HUES6 (cell line): ENCODE measurements around the gene CTU2.

ENCODE experiments used
- H3K27ac ChIP-seq: 2 replicates; pipeline ENCODE4 v1.7.0; 2013; ENCODE audit warnings: low read depth, mild to moderate bottlenecking, low read length, inconsistent platforms
- H3K27me3 ChIP-seq: 2 replicates; pipeline ENCODE4 v1.6.1; 2013; ENCODE audit warnings: low read length; ENCODE audit not compliant: control insufficient read depth, insufficient read depth
- H3K36me3 ChIP-seq: 2 replicates; pipeline ENCODE4 v1.6.1; 2013; ENCODE audit warnings: low read length; ENCODE audit not compliant: control insufficient read depth, insufficient read depth
- H3K4me1 ChIP-seq: 2 replicates; pipeline ENCODE4 v1.6.1; 2013; ENCODE audit warnings: low read length; ENCODE audit not compliant: control insufficient read depth, insufficient read depth
- H3K4me3 ChIP-seq: 2 replicates; pipeline ENCODE4 v1.5.1; 2013; ENCODE audit warnings: low read depth, low read length
- H3K9ac ChIP-seq: one replicate; pipeline ENCODE4 v1.6.1; 2013; ENCODE audit warnings: mild to moderate bottlenecking, low read length
- H3K9me3 ChIP-seq: 2 replicates; pipeline ENCODE4 v1.6.1; 2013; ENCODE audit warnings: low read depth, low read length; ENCODE audit not compliant: control insufficient read depth, insufficient read depth

Gene CTU2

DNA sequence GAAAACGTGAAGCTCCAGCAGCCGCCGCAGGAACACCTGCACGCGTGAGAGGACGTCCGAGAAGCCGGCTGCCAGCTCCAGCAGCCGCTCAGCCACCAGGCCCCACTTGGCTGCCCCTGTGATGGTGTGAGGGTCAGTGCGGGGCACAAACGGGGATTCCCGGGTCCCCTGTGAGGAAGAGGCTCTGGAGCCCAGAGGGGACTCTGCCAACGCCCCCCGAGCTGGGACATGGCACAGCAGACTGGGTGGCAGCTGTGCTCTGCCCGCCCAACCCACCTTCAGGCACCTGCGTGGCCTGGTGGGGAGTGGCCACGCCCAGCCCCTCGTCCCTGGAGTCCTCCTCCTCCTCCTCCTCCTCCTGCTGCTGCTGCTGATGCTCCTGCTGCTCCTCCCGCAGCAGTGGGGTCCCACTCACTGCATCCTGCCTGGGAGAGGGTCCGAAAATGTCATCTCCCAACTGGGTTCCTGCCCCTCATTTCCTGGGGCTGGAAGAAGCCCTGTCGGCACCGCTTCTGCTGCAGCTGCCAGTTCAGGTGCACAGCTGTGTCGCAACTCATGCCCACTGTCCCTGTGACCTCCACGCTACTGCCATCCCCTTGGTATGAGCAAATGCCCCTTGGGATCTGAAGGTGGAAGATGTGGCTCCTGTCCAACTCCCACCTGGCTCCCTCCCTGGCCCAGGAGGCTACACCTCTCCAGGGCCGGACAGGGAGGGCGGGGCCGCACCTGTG lies 27.5 kb downstream of the CTU2 start:
- Histone ChIP-seq H3K4me1 (peaks cover 5% of the 10 kb centered on the region; the same call in 1 of the 2 replicates), H3K4me3 (no peak overlapping the region), H3K9ac (no peak overlapping the region), H3K27ac (no peak overlapping the region), H3K27me3 (peaks cover 11% of the 10 kb centered on the region; the same call in 1 of the 2 replicates), H3K9me3 (no peaks in the 10 kb centered on the region), H3K36me3 (peaks cover 10% of the 10 kb centered on the region; the same call in 1 of the 2 replicates)

GRCh38 chr16:88734361-88734728 lies 28.0 kb downstream of the CTU2 start:
- H3K27ac ChIP-seq = no peak overlapping the region
- no peak overlapping the region for H3K4me3 ChIP-seq
- peaks cover 5% of the 10 kb centered on the region; the same call in 1 of the 2 replicates for H3K4me1 ChIP-seq
- peaks cover 11% of the 10 kb centered on the region; the same call in 1 of the 2 replicates for H3K27me3 ChIP-seq
- H3K9me3 ChIP-seq = no peaks in the 10 kb centered on the region
- H3K36me3 ChIP-seq = peaks cover 10% of the 10 kb centered on the region; the same call in 1 of the 2 replicates
- no peak overlapping the region for H3K9ac ChIP-seq

DNA sequence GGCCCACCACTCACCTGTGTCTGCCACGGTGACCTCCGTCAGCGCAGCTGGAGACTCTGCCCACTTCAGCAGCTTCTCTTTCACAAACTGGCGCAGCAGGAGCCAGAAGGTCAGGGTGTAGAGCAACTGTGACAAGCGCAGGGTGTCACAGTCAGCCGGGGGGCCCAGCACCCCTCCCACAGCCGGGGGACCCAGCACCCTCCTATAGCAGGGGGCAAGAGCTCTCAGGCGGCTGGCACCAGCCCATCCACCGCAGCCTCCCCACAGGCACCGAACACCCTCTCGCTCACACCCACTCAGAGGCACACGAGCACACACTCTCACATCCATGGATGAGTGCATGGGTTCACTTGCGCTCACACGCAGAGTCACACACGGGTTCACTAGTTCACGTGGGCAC lies 28.8 kb downstream of the CTU2 start:
- peaks cover 5% of the 10 kb centered on the region; the same call in 1 of the 2 replicates for H3K4me1 ChIP-seq
- H3K4me3 ChIP-seq = no peak overlapping the region
- peaks cover 11% of the 10 kb centered on the region; the same call in 1 of the 2 replicates for H3K27me3 ChIP-seq
- no peak overlapping the region for H3K9ac ChIP-seq
- no peaks in the 10 kb centered on the region for H3K9me3 ChIP-seq
- H3K27ac ChIP-seq = no peak overlapping the region
- H3K36me3 ChIP-seq = peaks cover 10% of the 10 kb centered on the region; the same call in 1 of the 2 replicates

GRCh38 chr16:88735616-88736015 lies 29.3 kb downstream of the CTU2 start:
- no peak overlapping the region for H3K27ac ChIP-seq
- no peak overlapping the region for H3K4me3 ChIP-seq
- H3K9me3 ChIP-seq = no peaks in the 10 kb centered on the region
- peaks cover 11% of the 10 kb centered on the region; the same call in 1 of the 2 replicates for H3K27me3 ChIP-seq
- peaks cover 13% of the 10 kb centered on the region; the same call in 1 of the 2 replicates for H3K36me3 ChIP-seq
- peaks cover 5% of the 10 kb centered on the region; the same call in 1 of the 2 replicates for H3K4me1 ChIP-seq
- H3K9ac ChIP-seq = no peak overlapping the region

DNA sequence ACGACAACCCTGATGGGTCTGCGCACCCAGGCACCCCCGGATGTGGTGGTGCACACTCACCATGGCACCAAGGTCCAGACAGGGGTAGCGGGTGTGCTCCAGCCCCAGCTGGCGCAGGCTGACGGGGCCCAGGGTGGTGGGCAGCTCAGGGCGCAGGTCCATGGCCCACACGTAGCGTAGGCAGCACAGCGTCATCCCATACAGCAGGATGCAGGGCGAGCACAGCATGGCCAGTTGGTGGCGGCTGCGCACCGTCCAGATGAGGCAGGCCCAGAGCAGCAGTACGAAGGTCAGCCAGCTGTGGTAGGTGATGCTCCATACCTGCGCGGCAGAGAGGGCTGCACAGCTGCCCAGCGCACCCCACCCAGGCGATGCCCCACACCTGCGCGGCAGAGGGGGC lies 29.8 kb downstream of the CTU2 start:
- H3K4me1 ChIP-seq = peaks cover 5% of the 10 kb centered on the region; the same call in 1 of the 2 replicates
- no peak overlapping the region for H3K27ac ChIP-seq
- peaks cover 13% of the 10 kb centered on the region; the same call in 1 of the 2 replicates for H3K36me3 ChIP-seq
- no peaks in the 10 kb centered on the region for H3K9me3 ChIP-seq
- no peak overlapping the region for H3K4me3 ChIP-seq
- peaks cover 11% of the 10 kb centered on the region; the same call in 1 of the 2 replicates for H3K27me3 ChIP-seq
- no peak overlapping the region for H3K9ac ChIP-seq

DNA sequence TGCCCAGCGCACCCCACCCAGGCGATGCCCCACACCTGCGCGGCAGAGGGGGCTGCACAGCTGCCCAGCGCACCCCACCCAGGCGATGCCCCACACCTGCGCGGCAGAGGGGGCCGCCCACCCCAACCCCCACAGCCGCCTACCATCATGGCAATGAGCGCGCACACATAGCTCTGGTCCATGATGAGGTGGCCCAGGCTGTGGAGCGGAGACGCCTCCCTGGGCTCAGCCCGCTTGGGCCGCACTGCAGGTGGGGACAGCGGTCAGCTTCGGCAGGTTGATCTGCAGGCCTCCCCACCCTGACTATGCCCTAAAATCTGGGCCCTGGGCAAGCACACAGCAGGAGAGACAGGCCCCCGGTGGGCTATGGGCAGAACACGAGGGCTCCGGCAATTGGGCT lies 30.2 kb downstream of the CTU2 start:
- H3K9ac ChIP-seq = no peak overlapping the region
- no peak overlapping the region for H3K4me3 ChIP-seq
- H3K4me1 ChIP-seq = peaks cover 5% of the 10 kb centered on the region; the same call in 1 of the 2 replicates
- no peaks in the 10 kb centered on the region for H3K9me3 ChIP-seq
- no peak overlapping the region for H3K27ac ChIP-seq
- peaks cover 11% of the 10 kb centered on the region; the same call in 1 of the 2 replicates for H3K27me3 ChIP-seq
- H3K36me3 ChIP-seq = peaks cover 13% of the 10 kb centered on the region; the same call in 1 of the 2 replicates

- Histone ChIP-seq H3K36me3 (peaks cover 13% of the 10 kb centered on the region; the same call in 1 of the 2 replicates), H3K9ac (no peak overlapping the region), H3K27me3 (peaks cover 11% of the 10 kb centered on the region; the same call in 1 of the 2 replicates), H3K9me3 (no peaks in the 10 kb centered on the region), H3K4me3 (no peak overlapping the region), H3K27ac (no peak overlapping the region), H3K4me1 (peaks cover 5% of the 10 kb centered on the region; the same call in 1 of the 2 replicates)
Measured at GRCh38 chr16:88737298-88738150, 31.2 kb downstream of the CTU2 start.

DNA sequence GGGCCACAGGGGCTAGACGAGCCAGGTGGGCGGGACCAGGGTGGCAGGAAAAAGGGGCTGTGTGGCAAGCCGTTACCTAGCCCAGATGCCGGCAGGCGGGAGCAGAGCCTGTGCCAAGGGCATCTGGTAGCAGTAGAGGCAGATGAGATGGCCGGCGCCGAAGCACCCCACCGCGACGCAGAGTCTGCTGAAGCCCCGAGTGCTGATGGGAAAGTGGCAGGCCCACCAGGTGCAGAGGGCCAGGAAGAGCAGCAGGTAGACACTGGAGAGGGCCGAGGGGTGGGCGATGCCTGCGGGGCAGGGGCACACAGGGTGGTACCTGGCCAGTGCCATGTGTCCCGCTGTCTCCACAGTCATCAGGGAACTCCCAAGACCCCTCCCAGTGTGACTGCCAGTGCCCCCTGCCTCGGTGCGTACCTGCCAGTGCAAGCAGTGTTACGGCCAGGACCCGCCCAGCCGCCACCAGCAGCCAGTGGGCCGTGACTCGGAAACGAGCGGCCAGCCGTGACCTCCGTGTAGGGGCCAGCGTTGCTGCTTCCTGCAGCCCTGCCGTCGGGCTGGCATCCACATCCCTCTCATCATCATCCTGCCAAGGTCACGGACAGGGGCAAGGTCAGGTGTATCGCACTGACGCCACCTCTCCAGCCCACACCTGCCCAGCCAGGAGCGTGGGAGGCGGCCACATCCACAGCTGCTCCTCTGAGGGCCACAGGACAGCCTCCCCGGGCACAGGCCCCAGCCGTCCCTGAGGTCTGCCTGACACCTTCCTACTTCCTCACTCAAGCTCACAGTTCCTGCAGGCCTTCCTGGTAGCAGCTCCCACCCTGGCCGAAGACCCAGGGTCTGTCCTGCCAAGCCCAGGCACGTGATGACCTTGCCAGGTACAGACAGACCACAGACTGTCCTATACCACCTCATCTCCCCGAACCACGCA lies 32.1 kb downstream of the CTU2 start:
- Histone ChIP-seq H3K4me3 (no peak overlapping the region), H3K27me3 (peaks cover 11% of the 10 kb centered on the region; the same call in 1 of the 2 replicates), H3K9ac (no peak overlapping the region), H3K36me3 (peaks cover 13% of the 10 kb centered on the region; the same call in 1 of the 2 replicates), H3K9me3 (no peaks in the 10 kb centered on the region), H3K4me1 (peaks cover 5% of the 10 kb centered on the region; the same call in 1 of the 2 replicates), H3K27ac (no peak overlapping the region)

GRCh38 chr16:88739139-88739976 lies 33.1 kb downstream of the CTU2 start:
- H3K4me3 ChIP-seq = no peak overlapping the region
- H3K36me3 ChIP-seq = peaks cover 9% of the 10 kb centered on the region; the same call in 1 of the 2 replicates
- H3K27me3 ChIP-seq = peaks cover 13% of the 10 kb centered on the region; the same call in 1 of the 2 replicates
- no peak overlapping the region for H3K9ac ChIP-seq
- peaks cover 9% of the 10 kb centered on the region for H3K4me1 ChIP-seq
- no peaks in the 10 kb centered on the region for H3K9me3 ChIP-seq
- no peak overlapping the region for H3K27ac ChIP-seq
